T follicular helper cell (primary cell): ENCODE measurements around the gene CHRNA9.

Experiments
- DNase-seq: peaks from one replicate; pipeline ENCODE4 v3.0.0-alpha.2; 2020; ENCODE audit warnings: low read depth

CHRNA9 gene

DNA sequence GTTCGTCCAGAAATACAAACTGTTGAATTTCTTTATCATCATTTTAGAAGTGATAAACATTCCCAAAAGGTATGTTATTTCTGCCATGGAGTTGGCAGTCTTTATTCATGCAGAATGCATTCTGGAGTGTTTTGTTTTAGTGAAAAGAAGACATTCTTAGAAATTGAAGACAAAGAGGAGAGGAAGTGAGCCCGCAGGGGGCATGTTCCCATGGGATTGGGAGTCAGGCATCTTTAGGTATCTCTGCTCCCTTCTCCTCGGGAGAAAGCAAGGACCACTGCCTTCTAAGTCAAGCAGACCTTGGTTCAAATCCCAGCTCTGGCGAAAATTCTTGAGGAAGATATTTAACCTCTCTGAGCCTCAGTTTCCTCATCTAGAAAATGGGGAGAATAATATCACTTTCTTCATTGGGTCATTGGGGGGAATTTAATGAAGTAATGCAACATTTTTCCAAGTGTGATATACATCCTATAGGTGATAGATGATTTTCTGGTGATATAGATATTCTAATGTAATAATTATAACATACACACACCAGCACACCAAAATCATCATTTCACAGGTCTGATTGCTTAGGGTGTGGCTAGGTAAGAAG, 26.5 kb upstream of the CHRNA9 start:
- no peak for DNase-seq

GRCh38 chr4:40309250-40309774, 25.8 kb upstream of the CHRNA9 start:
- DNase-seq: peak; percentile 89

- DNase-seq: no peak
Measured at GRCh38 chr4:40310225-40310624, 24.9 kb upstream of the CHRNA9 start.

DNA sequence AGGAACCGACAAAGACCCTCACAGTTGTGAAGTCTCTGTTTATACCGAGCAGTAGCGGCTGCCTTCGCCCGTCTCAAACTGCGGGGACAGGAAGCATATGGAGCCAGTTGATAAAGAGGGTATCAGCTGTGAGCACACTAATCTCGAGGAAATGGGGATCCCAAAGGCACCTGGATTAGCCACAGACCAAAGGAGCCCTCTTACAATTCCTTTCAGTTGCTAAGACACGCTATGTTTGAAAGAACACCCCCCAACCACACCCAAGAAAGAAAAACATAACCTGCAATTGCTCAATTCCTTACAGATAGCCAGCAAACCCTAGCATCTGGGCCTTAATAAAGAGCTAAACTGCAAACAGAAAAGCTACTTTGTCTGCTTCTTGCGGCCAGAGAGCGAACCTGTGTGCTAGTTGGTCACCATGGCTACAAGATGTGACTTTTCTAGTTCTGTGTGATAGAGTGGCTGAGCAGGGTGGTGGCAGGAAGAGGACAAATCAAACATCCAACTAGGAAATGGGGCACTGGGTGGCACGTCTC, 23.3 kb upstream of the CHRNA9 start:
- no peak for DNase-seq

DNA sequence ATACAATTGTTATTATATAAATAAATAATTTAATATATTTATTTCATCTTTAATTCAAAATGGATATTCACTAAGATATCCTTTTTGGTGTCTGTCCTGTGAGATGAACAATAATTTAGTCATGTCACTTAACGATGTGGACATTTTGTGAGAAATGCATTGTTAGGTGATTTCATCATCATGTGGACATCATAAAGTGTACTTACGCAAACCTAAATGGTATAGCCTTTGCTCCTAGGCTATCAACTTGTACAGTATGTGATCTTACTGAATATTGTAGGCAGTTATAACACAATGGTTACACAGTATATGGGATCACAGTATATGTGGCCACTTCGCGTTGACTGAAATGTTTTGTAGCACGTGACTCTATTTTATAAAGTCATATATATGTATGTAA, 20.2 kb upstream of the CHRNA9 start:
- no peak for DNase-seq

GRCh38 chr4:40316333-40316781, 18.8 kb upstream of the CHRNA9 start:
- DNase-seq: peak; percentile 37

DNA sequence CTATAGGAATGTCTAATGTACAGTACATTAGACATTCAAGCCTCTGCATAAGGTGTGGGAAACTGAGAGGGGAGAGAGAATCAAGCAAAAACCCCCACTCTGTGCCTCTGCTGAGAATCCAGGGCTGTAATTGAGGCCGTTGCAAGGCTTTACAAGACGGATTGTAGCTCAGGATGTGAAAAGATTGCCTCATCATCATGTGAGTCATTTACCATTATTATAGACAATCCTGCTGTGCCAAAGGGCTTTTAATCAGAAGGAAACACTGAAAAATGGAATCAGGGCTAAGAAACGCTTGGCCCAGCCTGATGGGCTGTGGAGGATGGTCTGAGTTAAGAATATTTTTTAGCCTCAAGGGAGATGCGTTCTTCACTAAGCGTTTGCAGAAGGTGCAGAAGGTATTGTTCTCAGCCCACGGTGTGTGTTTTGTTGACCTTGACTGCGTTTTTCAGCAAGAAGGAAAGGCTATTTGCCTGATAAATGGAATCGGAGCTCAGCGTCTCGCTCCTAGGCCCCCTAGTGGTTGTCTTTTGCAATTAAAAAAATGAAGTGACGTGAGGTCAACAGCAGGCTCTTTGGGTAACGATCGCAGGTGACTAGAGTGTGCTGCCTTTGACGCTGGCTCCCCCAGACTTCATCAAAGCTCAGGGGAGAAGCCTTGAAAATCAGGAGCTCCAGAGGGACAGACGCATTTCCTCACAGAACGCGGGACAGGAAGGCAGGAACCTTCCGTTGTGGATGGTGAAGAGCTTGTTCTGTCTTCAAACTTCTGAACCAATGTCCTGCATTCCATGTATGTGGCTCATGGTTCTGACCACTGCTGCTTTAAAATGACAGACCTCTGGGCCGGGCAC, 18.1 kb upstream of the CHRNA9 start:
- DNase-seq: peak; percentile 44

GRCh38 chr4:40317916-40318658, 17.0 kb upstream of the CHRNA9 start:
- no peak for DNase-seq

DNA sequence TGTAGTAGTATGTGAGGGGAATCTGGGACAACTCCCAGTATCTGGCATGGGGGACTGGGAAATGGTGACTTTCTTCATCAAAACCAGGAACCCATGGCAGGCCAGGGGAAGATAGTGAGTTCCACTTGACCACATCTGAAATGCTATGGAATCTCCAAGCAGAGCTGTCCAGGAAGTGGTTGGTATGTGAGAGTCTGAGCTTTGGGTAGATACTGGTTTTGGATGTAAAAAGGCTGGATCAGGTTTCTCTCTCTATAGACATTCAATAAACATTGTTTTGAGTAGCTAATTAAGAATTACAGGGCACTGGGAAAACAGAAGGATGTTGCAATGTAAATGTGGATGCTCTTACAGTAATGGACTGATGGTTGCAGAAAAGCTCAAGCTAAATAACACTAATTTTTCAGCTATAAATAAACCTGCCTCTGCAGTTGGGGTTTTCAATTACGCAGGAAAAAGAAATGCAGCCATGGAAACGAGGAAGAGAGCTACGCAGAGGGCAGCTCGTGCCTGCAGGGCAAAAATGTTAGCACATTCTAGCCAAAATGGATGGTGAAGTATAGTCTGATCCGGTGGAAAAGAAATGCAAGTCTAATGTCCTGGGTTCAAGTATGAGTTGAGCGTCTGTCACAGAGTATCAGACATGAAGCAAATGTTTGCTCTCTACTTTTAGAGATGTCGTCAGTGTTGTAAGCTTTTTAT, 13.4 kb upstream of the CHRNA9 start:
- DNase-seq: no peak

- DNase-seq: no peak
Measured at GRCh38 chr4:40322811-40323210, 12.3 kb upstream of the CHRNA9 start.

GRCh38 chr4:40323866-40324265, 11.3 kb upstream of the CHRNA9 start:
- DNase-seq: no peak

GRCh38 chr4:40325406-40326019, 9.6 kb upstream of the CHRNA9 start:
- peak; percentile 60 for DNase-seq

- DNase-seq: no peak
Measured at GRCh38 chr4:40327340-40327739, 7.8 kb upstream of the CHRNA9 start.

GRCh38 chr4:40328383-40328782, 6.8 kb upstream of the CHRNA9 start:
- DNase-seq: no peak

- DNase-seq: no peak
Measured at GRCh38 chr4:40329805-40330204, 5.3 kb upstream of the CHRNA9 start.

- no peak for DNase-seq
Measured at GRCh38 chr4:40330536-40330935, 4.6 kb upstream of the CHRNA9 start.

- no peak for DNase-seq
Measured at GRCh38 chr4:40331101-40331745, 3.9 kb upstream of the CHRNA9 start.

DNA sequence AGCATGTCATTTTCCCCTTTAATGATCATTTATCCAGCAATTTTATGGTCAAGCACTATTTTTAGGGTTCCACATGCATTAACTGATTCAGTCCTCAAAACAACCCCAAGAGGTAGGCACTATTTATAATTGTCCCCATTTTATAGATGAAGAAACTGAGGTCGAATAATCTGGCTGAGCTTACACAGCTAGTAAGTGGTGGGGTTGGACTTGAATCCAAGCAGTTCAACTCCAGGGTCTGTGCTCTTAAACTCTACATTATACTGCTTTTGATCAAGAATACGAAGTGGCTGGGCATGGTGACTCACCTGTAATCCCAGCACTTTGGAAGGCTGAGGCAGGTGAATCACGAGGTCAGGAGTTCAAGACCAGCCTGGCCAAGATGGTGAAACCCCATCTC, 3.2 kb upstream of the CHRNA9 start:
- DNase-seq: no peak

DNA sequence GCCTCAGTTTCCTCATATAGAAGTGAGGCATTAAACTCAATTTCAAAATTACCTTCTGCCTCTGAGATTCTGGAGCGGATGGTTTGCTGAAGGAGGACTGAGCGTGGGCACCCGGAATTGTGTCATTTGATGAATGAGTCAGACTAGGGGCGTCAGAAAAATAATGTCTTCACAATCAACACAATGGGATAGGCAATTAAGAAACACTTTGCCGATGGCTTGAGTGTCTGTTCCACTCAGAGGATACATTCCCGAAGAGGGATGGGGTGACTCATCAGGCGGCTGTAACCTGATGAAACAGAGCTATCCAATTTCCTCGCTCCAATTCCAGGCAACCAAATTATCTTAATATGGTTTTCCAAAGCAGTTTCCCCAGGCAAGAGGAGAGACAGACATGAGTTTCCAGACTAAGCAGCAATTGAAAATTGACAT, 1.2 kb upstream of the CHRNA9 start:
- DNase-seq: no peak

DNA sequence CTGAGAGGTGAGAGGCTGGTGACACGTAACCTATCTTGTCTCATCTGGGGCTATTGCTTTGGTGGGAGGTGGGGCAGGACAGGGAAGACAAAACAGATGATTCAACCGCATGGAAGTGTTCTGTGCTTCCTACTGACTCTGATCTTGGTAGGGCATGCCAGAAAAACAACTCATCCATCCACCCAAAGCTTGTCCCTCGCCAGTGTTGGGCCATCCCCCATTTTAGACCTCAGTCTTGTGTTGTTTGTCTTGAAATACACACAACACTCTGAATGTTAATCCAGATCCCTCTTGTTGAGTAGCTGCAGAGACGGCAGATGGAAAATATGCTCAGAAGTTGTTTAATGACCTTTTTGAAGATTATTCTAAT, 377 bp downstream of the CHRNA9 start:
- DNase-seq: no peak

DNA sequence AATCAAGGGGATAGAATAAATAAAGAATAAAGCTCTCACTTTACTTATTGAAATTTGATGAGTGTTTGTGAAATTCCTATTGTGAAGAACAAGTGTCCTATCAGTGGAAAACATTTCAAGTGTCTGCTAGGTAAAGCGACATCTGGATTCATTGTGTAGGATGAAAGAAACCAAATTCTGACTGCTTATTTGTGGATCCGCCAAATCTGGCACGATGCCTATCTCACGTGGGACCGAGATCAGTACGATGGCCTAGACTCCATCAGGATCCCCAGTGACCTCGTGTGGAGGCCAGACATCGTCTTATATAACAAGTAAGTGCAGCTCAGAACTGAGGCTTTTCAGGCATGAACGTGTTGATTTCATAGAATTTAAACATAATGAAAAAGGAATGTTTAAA, 1.9 kb downstream of the CHRNA9 start:
- DNase-seq: no peak
